ENCODE measurements around the gene TMEM165. TPM values are rescaled to one million over a fixed set of nuclear protein-coding genes. Genes with fewer than 3 reads are reported as not detected.

Gene TMEM165
- total and polyA plus RNA-seq, 9 of the 15 experiments (the other 6 are each of a cell fraction or from before 2014, with no cell fraction given) = 21.3 to 145 (median 96.8) TPM

- TF ChIP-seq NUFIP1 (IDR thresholded peaks at IDR 0.05; ENCODE audit: partially characterized antibody) (no peak), FOS (IDR thresholded peaks at IDR 0.05; ENCODE audit: extremely low read depth, insufficient read length) (no peak), SIN3B (IDR thresholded peaks at IDR 0.05; ENCODE audit: low read depth) (peak; percentile 63; the same call in 1 of the 2 replicates), HMG20B (CRISPR knock-in tag; IDR thresholded peaks at IDR 0.05) (no peak), CTBP1 (IDR thresholded peaks at IDR 0.05; ENCODE audit: borderline replicate concordance) (peak; percentile 97), ZBTB40 (IDR thresholded peaks at IDR 0.05) (0 out of 2 replicates have a peak, but pooled peaks have one; percentile 28), ZBTB40 (CRISPR knock-in tag; IDR thresholded peaks at IDR 0.05) (no peak), JUN (IDR thresholded peaks at IDR 0.05; ENCODE audit: borderline replicate concordance, low read depth, low read length) (no peak), JUN (CRISPR knock-in tag; IDR thresholded peaks at IDR 0.05; ENCODE audit: borderline replicate concordance) (peak; percentile 87; the same call in 1 of the 2 replicates), CREM (IDR thresholded peaks at IDR 0.05; ENCODE audit: low read depth) (peak; percentile 90), PTRF (tag; IDR thresholded peaks at IDR 0.05) (no peak), PHB (CRISPR knock-in tag; IDR thresholded peaks at IDR 0.05) (peak; percentile 64; the same call in 1 of the 2 replicates)
- TF ChIP-seq, protein P1, sequence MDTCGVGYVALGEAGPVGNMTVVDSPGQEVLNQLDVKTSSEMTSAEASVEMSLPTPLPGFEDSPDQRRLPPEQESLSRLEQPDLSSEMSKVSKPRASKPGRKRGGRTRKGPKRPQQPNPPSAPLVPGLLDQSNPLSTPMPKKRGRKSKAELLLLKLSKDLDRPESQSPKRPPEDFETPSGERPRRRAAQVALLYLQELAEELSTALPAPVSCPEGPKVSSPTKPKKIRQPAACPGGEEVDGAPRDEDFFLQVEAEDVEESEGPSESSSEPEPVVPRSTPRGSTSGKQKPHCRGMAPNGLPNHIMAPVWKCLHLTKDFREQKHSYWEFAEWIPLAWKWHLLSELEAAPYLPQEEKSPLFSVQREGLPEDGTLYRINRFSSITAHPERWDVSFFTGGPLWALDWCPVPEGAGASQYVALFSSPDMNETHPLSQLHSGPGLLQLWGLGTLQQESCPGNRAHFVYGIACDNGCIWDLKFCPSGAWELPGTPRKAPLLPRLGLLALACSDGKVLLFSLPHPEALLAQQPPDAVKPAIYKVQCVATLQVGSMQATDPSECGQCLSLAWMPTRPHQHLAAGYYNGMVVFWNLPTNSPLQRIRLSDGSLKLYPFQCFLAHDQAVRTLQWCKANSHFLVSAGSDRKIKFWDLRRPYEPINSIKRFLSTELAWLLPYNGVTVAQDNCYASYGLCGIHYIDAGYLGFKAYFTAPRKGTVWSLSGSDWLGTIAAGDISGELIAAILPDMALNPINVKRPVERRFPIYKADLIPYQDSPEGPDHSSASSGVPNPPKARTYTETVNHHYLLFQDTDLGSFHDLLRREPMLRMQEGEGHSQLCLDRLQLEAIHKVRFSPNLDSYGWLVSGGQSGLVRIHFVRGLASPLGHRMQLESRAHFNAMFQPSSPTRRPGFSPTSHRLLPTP (IDR thresholded peaks at IDR 0.05; ENCODE audit: borderline replicate concordance, extremely low read depth, insufficient read length) = no peak
- TF ChIP-seq, protein P2, sequence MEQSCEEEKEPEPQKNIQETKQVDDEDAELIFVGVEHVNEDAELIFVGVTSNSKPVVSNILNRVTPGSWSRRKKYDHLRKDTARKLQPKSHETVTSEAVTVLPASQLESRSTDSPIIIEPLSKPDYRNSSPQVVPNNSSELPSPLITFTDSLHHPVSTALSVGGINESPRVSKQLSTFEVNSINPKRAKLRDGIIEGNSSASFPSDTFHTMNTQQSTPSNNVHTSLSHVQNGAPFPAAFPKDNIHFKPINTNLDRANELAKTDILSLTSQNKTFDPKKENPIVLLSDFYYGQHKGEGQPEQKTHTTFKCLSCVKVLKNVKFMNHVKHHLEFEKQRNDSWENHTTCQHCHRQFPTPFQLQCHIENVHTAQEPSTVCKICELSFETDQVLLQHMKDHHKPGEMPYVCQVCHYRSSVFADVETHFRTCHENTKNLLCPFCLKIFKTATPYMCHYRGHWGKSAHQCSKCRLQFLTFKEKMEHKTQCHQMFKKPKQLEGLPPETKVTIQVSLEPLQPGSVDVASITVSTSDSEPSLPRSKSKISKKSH (CRISPR knock-in tag; IDR thresholded peaks at IDR 0.05) = 0 out of 2 replicates have a peak, but pooled peaks have one; percentile 35
Observed at GRCh38 chr4:55345980-55346850, 49.5 kb upstream of the TMEM165 start, which contains the start of gene SRD5A3 (continued).
